HepG2 (cell line): ENCODE data around the gene EEFSEC. TPM values are rescaled to one million over a fixed set of nuclear protein-coding genes. Genes with fewer than 3 reads are reported as not detected.
A peak's percentile ranks its signal among the peaks of the same experiment; 100 is the strongest.

ENCODE experiments used
- CBX5 ChIP-seq: sonication (generic); formaldehyde crosslinking; IDR thresholded peaks from 2 replicates; pipeline ENCODE4 v1.4.0; 2020; ENCODE audit warnings: missing genetic modification reagents, borderline replicate concordance
- DNMT3B ChIP-seq: conservative IDR thresholded peaks from 2 replicates; pipeline ENCODE4 v1.6.1; 2016; ENCODE audit warnings: missing biosample characterization, control low read depth
- FOSL2 ChIP-seq: sonication (generic); formaldehyde crosslinking; IDR thresholded peaks from 2 replicates; pipeline ENCODE4 v1.4.0; 2020; ENCODE audit warnings: missing genetic modification reagents
- GATAD2A ChIP-seq: IDR thresholded peaks from 2 replicates; pipeline ENCODE4 v1.6.1; 2016
- HCFC1 ChIP-seq: fragments of 150-350 bp; IDR thresholded peaks from 2 replicates; pipeline ENCODE4 v1.6.1; 2014; ENCODE audit warnings: low read depth, low read length
- MAFK ChIP-seq, 2 experiments: IDR thresholded peaks in 1 of 2; conservative IDR thresholded peaks in 1 of 2; 2 replicates each; pipeline ENCODE4 v1.6.1; 2011; ENCODE audit warnings: improper control_type of control experiment in 2 of 2, low read length in 2 of 2
- MEIS1 ChIP-seq: sonication (generic); formaldehyde crosslinking; IDR thresholded peaks from 2 replicates; pipeline ENCODE4 v1.9.0; 2021; ENCODE audit warnings: mild to moderate bottlenecking, missing genetic modification reagents, moderate library complexity, borderline replicate concordance
- NBN ChIP-seq: fragments of 450-650 bp; conservative IDR thresholded peaks from 2 replicates; pipeline ENCODE4 v1.6.1; 2017
- NFE2L2 ChIP-seq: fragments of 150-350 bp; IDR thresholded peaks from 2 replicates; pipeline ENCODE4 v1.6.1; 2014; ENCODE audit warnings: low read length
- SETDB1 ChIP-seq: sonication (generic); formaldehyde crosslinking; IDR thresholded peaks from 2 replicates; pipeline ENCODE4 v1.5.1; 2020; ENCODE audit warnings: missing genetic modification reagents, mild to moderate bottlenecking, borderline replicate concordance
- SMAD1 ChIP-seq: sonication (generic); formaldehyde crosslinking; IDR thresholded peaks from 2 replicates; pipeline ENCODE4 v1.4.0; 2020; ENCODE audit warnings: missing genetic modification reagents, low read depth, mild to moderate bottlenecking, borderline replicate concordance
- SMARCC2 ChIP-seq: fragments of 450-650 bp; IDR thresholded peaks from 2 replicates; pipeline ENCODE4 v1.6.1; 2017; ENCODE audit warnings: antibody characterized with exemption, mild to moderate bottlenecking
- SMYD3 ChIP-seq: sonication (generic); formaldehyde crosslinking; IDR thresholded peaks from 2 replicates; pipeline ENCODE4 v1.8.1; 2023; ENCODE audit warnings: mild to moderate bottlenecking, missing genetic modification reagents
- SP1 ChIP-seq, 2 experiments: fragments of 450-650 bp in 1 of 2; sonication (generic) in 1 of 2; formaldehyde crosslinking in 1 of 2; IDR thresholded peaks; 2 replicates each; pipeline versions ENCODE4 v1.4.0 to v1.6.1; 2016 to 2020; ENCODE audit warnings: missing genetic modification reagents in 1 of 2
- SPEN ChIP-seq: sonication (generic); formaldehyde crosslinking; IDR thresholded peaks from 2 replicates; pipeline ENCODE4 v1.5.1; 2020; ENCODE audit warnings: low read depth, mild to moderate bottlenecking, missing genetic modification reagents
- TEAD3 ChIP-seq: optimal IDR thresholded peaks from 2 replicates; pipeline ENCODE3; 2016; ENCODE audit warnings: borderline replicate concordance
- TSC22D2 ChIP-seq: sonication (generic); formaldehyde crosslinking; IDR thresholded peaks from 2 replicates; pipeline ENCODE4 v1.5.1; 2020; ENCODE audit warnings: missing genetic modification reagents, mild to moderate bottlenecking, borderline replicate concordance
- ZNF136 ChIP-seq: sonication (generic); formaldehyde crosslinking; IDR thresholded peaks from 2 replicates; pipeline ENCODE4 v1.8.1; 2022; ENCODE audit warnings: low read depth, mild to moderate bottlenecking, moderate library complexity, missing genetic modification reagents
- ZNF207 ChIP-seq: fragments of 450-650 bp; IDR thresholded peaks from 2 replicates; pipeline ENCODE4 v1.6.1; 2016; ENCODE audit warnings: antibody characterized with exemption, borderline replicate concordance
- ZNF260 ChIP-seq: sonication (generic); formaldehyde crosslinking; IDR thresholded peaks from 2 replicates; pipeline ENCODE4 v1.4.0; 2020; ENCODE audit warnings: missing genetic modification reagents, low read depth, mild to moderate bottlenecking, borderline replicate concordance
- ZNF772 ChIP-seq: sonication (generic); formaldehyde crosslinking; IDR thresholded peaks from 2 replicates; pipeline ENCODE4 v1.5.0; 2020; ENCODE audit warnings: mild to moderate bottlenecking, missing genetic modification reagents
- ZSCAN12 ChIP-seq: sonication (generic); formaldehyde crosslinking; IDR thresholded peaks from 2 replicates; pipeline ENCODE4 v1.9.0; 2021; ENCODE audit warnings: mild to moderate bottlenecking, missing genetic modification reagents
- ZSCAN31 ChIP-seq: sonication (generic); formaldehyde crosslinking; IDR thresholded peaks from 2 replicates; pipeline ENCODE4 v1.5.0; 2020; ENCODE audit warnings: low read depth, mild to moderate bottlenecking, missing genetic modification reagents
- polyA plus RNA-seq, 8 experiments: library from polyadenylated mRNA; depleted of rRNA in 3 of 8; stranded (reverse) in 7 of 8; unstranded in 1 of 8; fragments of >200 nt; fragmentation: Illumina TruSeq in 4 of 8; extraction: Trizol in 4 of 8; gene quantifications; 2 replicates each; pipeline versions ENCODE4 v1.2.1 to v1.2.3, GENCODE V29; 2011 to 2016; ENCODE audit warnings: low read depth in 4 of 8, missing spikeins in 1 of 8, mixed read lengths in 1 of 8; ENCODE audit not compliant: insufficient read depth in 1 of 8
- total RNA-seq, 5 experiments: library from RNA; depleted of rRNA; stranded (reverse); fragments of >200 nt; fragmentation: Illumina TruSeq; extraction: Trizol; gene quantifications; 2 replicates each; pipeline ENCODE4 v1.2.3, GENCODE V29; 2016; ENCODE audit warnings: low read depth in 1 of 5
- TF ChIP-seq, protein P1 (sequence below): sonication (generic); formaldehyde crosslinking; IDR thresholded peaks from 2 replicates; pipeline ENCODE4 v1.4.0; 2020; ENCODE audit warnings: missing genetic modification reagents, borderline replicate concordance
- TF ChIP-seq, protein P2 (sequence below): sonication (generic); formaldehyde crosslinking; IDR thresholded peaks from 2 replicates; pipeline ENCODE4 v1.8.1; 2023; ENCODE audit warnings: missing genetic modification reagents, inconsistent platforms, borderline replicate concordance
- TF ChIP-seq, protein P3 (sequence below): sonication (generic); formaldehyde crosslinking; IDR thresholded peaks from 2 replicates; pipeline ENCODE4 v1.8.0; 2022; ENCODE audit warnings: missing genetic modification reagents, low read depth, mild to moderate bottlenecking, borderline replicate concordance

The EEFSEC gene
- total and polyA plus RNA-seq, 2 of the 13 experiments (the other 11 are each of a cell fraction or from before 2014, with no cell fraction given): 6.4 to 24.2 TPM

DNA sequence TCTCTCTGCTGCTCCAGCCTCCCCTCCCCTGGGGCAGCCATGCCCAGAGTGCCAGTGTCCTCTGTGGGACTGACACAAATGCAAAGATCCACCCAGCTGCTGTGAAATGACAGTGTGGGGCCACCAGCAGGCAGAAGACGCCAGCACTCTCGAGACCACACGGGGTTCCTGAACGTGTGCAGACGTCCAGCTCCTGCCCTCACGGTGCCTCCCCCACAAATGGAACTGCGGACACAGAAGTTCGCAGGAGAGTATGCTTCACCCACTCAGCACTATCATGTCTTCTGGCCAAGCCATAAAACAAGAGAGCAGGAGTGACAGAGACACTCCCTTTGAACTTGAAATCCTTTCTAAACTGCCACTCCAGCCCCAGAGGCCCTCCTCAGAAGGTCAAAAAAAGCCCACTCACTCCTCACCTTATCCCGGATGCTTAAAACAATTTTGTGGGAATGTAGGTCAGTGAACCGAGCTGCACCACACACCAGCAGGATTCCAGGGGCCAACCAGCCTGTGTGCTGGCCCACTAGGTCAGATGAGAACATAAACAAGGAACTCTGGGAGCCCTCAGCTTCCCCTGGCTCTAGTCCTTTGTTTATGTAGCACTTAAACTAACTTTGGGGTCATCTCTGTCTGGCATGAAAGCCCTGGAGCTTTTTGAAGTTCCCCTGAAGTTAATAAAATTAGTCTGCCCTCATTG, 200.9 kb downstream of the EEFSEC start (continued):
- TF ChIP-seq, protein P1, sequence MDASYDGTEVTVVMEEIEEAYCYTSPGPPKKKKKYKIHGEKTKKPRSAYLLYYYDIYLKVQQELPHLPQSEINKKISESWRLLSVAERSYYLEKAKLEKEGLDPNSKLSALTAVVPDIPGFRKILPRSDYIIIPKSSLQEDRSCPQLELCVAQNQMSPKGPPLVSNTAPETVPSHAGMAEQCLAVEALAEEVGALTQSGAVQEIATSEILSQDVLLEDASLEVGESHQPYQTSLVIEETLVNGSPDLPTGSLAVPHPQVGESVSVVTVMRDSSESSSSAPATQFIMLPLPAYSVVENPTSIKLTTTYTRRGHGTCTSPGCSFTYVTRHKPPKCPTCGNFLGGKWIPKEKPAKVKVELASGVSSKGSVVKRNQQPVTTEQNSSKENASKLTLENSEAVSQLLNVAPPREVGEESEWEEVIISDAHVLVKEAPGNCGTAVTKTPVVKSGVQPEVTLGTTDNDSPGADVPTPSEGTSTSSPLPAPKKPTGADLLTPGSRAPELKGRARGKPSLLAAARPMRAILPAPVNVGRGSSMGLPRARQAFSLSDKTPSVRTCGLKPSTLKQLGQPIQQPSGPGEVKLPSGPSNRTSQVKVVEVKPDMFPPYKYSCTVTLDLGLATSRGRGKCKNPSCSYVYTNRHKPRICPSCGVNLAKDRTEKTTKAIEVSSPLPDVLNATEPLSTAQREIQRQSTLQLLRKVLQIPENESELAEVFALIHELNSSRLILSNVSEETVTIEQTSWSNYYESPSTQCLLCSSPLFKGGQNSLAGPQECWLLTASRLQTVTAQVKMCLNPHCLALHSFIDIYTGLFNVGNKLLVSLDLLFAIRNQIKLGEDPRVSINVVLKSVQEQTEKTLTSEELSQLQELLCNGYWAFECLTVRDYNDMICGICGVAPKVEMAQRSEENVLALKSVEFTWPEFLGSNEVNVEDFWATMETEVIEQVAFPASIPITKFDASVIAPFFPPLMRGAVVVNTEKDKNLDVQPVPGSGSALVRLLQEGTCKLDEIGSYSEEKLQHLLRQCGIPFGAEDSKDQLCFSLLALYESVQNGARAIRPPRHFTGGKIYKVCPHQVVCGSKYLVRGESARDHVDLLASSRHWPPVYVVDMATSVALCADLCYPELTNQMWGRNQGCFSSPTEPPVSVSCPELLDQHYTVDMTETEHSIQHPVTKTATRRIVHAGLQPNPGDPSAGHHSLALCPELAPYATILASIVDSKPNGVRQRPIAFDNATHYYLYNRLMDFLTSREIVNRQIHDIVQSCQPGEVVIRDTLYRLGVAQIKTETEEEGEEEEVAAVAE (CRISPR knock-in tag): no peak
- TF ChIP-seq SETDB1: no peak
- TF ChIP-seq, protein P2, sequence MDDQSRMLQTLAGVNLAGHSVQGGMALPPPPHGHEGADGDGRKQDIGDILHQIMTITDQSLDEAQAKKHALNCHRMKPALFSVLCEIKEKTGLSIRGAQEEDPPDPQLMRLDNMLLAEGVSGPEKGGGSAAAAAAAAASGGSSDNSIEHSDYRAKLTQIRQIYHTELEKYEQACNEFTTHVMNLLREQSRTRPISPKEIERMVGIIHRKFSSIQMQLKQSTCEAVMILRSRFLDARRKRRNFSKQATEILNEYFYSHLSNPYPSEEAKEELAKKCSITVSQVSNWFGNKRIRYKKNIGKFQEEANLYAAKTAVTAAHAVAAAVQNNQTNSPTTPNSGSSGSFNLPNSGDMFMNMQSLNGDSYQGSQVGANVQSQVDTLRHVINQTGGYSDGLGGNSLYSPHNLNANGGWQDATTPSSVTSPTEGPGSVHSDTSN: no peak
- TF ChIP-seq FOSL2: no peak
- peak; percentile 55; the same call in 1 of the 2 replicates for TF ChIP-seq GATAD2A (CRISPR knock-in tag)
- peak; percentile 55; the same call in 1 of the 2 replicates for TF ChIP-seq ZSCAN31 (CRISPR knock-in tag)
- TF ChIP-seq SMAD1 (CRISPR knock-in tag): no peak
- no peak for TF ChIP-seq NFE2L2
- TF ChIP-seq ZNF772 (CRISPR knock-in tag): no peak
- peak; percentile 59; the same call in 1 of the 2 replicates for TF ChIP-seq SMYD3
- TF ChIP-seq, protein P3, sequence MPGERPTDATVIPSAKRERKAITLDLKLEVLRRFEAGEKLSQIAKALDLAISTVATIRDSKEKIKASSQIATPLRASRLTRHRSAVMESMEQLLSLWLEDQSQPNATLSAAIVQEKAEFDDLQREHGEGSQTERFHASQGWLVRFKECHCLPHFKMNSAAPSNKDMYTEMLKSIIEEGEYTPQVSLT (CRISPR knock-in tag): no peak
- TF ChIP-seq ZNF260 (CRISPR knock-in tag): no peak
- no peak for TF ChIP-seq ZNF136
- no peak for TF ChIP-seq NBN
- no peak for TF ChIP-seq ZNF207
- TF ChIP-seq MAFK (conservative IDR thresholded peaks at IDR 0.05 in 1 of 2, IDR thresholded peaks at IDR 0.05 in 1 of 2; ENCODE audit: low read length in 2 of 2): no peak
- no peak for TF ChIP-seq SMARCC2
- peak; percentile 89 for TF ChIP-seq TEAD3
- no peak for TF ChIP-seq CBX5 (CRISPR knock-in tag)
- TF ChIP-seq TSC22D2: no peak
- TF ChIP-seq ZSCAN12: no peak
- no peak for TF ChIP-seq MEIS1 (CRISPR knock-in tag)
- no peak for TF ChIP-seq DNMT3B (CRISPR knock-in tag)
- no peak for TF ChIP-seq HCFC1
- TF ChIP-seq SP1 (IDR thresholded peaks at IDR 0.05): no peak
- TF ChIP-seq SP1 (CRISPR knock-in tag; IDR thresholded peaks at IDR 0.05): no peak
- TF ChIP-seq SPEN (CRISPR knock-in tag): peak; percentile 40; the same call in 1 of the 2 replicates
